Naive thymus-derived CD4-positive, alpha-beta T cell (primary cell): Measurements from ENCODE around the gene TNS3. TPM values are rescaled to one million over a fixed set of nuclear protein-coding genes. Genes with fewer than 3 reads are reported as not detected.

Experiments used
- ATAC-seq: fragments of 150-1000 bp; cut with Tn5 transposase; 2 replicates; pipeline ENCODE4 v1.10.0; 2021; ENCODE audit warnings: mild to moderate bottlenecking, moderate library complexity
- CTCF ChIA-PET: fragments of 350-600 bp; sonication (Branson Sonifier 250); formaldehyde crosslinking; loops from one replicate; lab custom pipeline; 2021; ENCODE audit warnings: antibody characterized with exemption; lab: Charles Lee
- POLR2A ChIA-PET: fragments of 350-600 bp; sonication (Branson Sonifier 250); formaldehyde crosslinking; loops from one replicate; lab custom pipeline; 2021; ENCODE audit warnings: antibody characterized with exemption, inconsistent platforms; lab: Charles Lee
- DNase-seq, 9 donors: peaks; one replicate each; pipeline versions ENCODE4 v3.0.0 to v3.0.0-alpha.2; 2020 to 2022; ENCODE audit warnings: mixed read lengths in 1 of 9
- H3K27ac ChIP-seq: one replicate; pipeline ENCODE4 v1.7.0; 2013; ENCODE audit warnings: mild to moderate bottlenecking, low read depth, low read length, moderate library complexity
- H3K27me3 ChIP-seq, 2 donors: one replicate each; pipeline ENCODE4 v1.7.0; 2013; ENCODE audit warnings: low read length in 2 of 2, mild to moderate bottlenecking in 2 of 2, moderate library complexity in 2 of 2; ENCODE audit not compliant: control insufficient read depth in 2 of 2, insufficient read depth in 2 of 2
- H3K36me3 ChIP-seq, 3 experiments: 1 replicate in 2 of 3; 2 replicates in 1 of 3; pipeline ENCODE4 v1.7.0; 2013; ENCODE audit warnings: low read length in 3 of 3, mild to moderate bottlenecking in 3 of 3, moderate library complexity in 1 of 3; ENCODE audit not compliant: insufficient read depth in 3 of 3, control insufficient read depth in 2 of 3
- H3K4me1 ChIP-seq, 2 donors: one replicate each; pipeline ENCODE4 v1.7.0; 2013; ENCODE audit warnings: low read length in 2 of 2, mild to moderate bottlenecking in 2 of 2, moderate library complexity in 1 of 2; ENCODE audit not compliant: control insufficient read depth in 2 of 2, insufficient read depth in 2 of 2
- H3K4me3 ChIP-seq: 2 replicates; pipeline ENCODE4 v1.7.0; 2013; ENCODE audit warnings: mild to moderate bottlenecking, low read length
- H3K9me3 ChIP-seq, 3 experiments: 1 replicate in 2 of 3; 2 replicates in 1 of 3; pipeline ENCODE4 v1.7.0; 2013; ENCODE audit warnings: low read length in 3 of 3; ENCODE audit not compliant: control insufficient read depth in 2 of 3
- H3K27ac Mint-ChIP-seq, 9 donors: one replicate each; pipeline ENCODE4 v1.8.0; 2020 to 2022; ENCODE audit warnings: mixed read lengths in 9 of 9, mild to moderate bottlenecking in 8 of 9, moderate library complexity in 5 of 9, inconsistent platforms in 2 of 9
- H3K27me3 Mint-ChIP-seq, 5 donors: one replicate each; pipeline ENCODE4 v1.8.0; 2021 to 2022; ENCODE audit warnings: mixed read lengths in 5 of 5, mild to moderate bottlenecking in 1 of 5
- H3K36me3 Mint-ChIP-seq, 5 donors: one replicate each; pipeline ENCODE4 v1.8.0; 2020 to 2022; ENCODE audit warnings: mixed read lengths in 5 of 5, mild to moderate bottlenecking in 3 of 5, inconsistent platforms in 1 of 5
- H3K4me1 Mint-ChIP-seq, 7 donors: one replicate each; pipeline ENCODE4 v1.8.0; 2020 to 2022; ENCODE audit warnings: mixed read lengths in 7 of 7, mild to moderate bottlenecking in 3 of 7, inconsistent platforms in 1 of 7
- H3K4me3 Mint-ChIP-seq, 10 donors: one replicate each; pipeline ENCODE4 v1.8.0; 2020 to 2022; ENCODE audit warnings: mild to moderate bottlenecking in 10 of 10, mixed read lengths in 10 of 10, moderate library complexity in 6 of 10, inconsistent platforms in 2 of 10
- H3K9me3 Mint-ChIP-seq, 11 donors: one replicate each; pipeline ENCODE4 v1.8.0; 2020 to 2022; ENCODE audit warnings: mixed read lengths in 11 of 11, mild to moderate bottlenecking in 4 of 11, inconsistent platforms in 1 of 11, moderate library complexity in 1 of 11
- intact Hi-C, 2 donors: fragments of 100-400 bp; cut with micrococcal nuclease; formaldehyde crosslinking; loops; one replicate each; pipeline ENCODE4 v1.15.1; 2023
- polyA plus RNA-seq, 2 donors: library from polyadenylated mRNA; unstranded; fragments of 300-500 nt; fragmentation: Illumina TruSeq; gene quantifications; one replicate each; pipeline ENCODE4 v1.2.3, GENCODE V29; 2021
- total RNA-seq, 6 experiments: library from RNA in 5 of 6; stranded (reverse) in 5 of 6; gene quantifications; 1 replicate in 5 of 6; 2 replicates in 1 of 6; pipeline ENCODE4 v1.2.3 and lab custom pipeline; 2021 to 2026

Gene TNS3
- total and polyA plus RNA-seq, 7 experiments from 2014 or later: 0.85 to 38.3 (median 2.6) TPM; not detected in 2

DNA sequence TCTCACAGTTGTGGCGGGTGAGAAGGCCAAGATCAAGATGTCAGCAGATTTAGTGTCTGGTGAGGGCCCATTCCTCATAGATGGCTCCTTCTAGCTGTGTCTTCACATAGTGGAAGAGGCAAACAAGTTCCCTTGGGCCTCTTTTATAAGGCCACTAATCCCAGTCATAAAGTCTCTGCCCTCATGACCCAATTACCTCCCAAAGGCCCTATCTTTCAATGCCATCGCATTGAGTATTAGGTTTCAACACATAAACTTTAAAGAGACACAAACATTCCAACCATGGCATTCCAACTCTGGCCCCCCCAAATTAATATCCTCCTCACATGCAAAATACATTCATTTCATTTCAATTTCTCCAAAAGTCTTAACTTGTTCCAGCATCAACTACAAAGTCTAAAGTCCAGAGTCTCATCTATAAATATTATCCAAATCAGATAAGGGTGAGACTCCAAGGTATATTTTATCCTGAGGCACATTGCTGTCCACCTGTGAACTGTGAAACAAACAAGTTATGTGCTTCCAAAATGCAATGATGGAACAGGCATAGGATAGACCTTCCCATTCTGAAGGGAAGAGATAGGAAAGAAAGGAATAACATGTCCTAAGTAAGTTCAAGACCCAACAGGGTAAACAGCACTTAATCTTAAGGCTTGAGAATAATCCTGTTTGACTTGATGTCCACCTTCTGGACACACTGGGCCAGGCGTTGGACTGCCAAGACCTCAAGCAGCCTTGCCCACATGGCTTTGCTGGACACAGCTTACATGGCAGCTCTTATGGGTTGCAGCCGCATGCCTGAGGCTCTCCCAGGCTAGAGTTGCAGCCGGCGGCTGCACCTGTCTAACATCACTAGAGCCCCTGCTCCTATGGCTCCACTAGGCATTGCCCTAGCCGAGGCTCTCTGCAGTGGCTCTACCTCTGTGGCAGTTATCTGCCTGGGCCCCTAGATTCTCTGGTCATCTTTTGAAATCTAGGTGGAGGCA, 312.8 kb downstream of the TNS3 start:
- Histone ChIP-seq H3K27me3 (no peaks in the 10 kb centered on the region), H3K36me3 (no peaks in the 10 kb centered on the region), H3K4me1 (no peaks in the 10 kb centered on the region), H3K9me3 (no peaks in the 10 kb centered on the region), H3K4me3 (no peak overlapping the region), H3K27ac (no peak overlapping the region)
- no peaks in the 10 kb centered on the region for H3K4me1 Mint-ChIP-seq
- POLR2A ChIA-PET: no interaction called here
- no peak overlapping the region for H3K4me3 Mint-ChIP-seq
- DNase-seq (no peak), ATAC-seq (no peak)
- intact Hi-C loops: no loop called here
- H3K27me3 Mint-ChIP-seq: no peaks in the 10 kb centered on the region
- CTCF ChIA-PET: no interaction called here
- peaks cover 0 to 8% (median 0%) of the 10 kb centered on the region in 11 donors for H3K9me3 Mint-ChIP-seq
- no peaks in the 10 kb centered on the region for H3K36me3 Mint-ChIP-seq
- no peak overlapping the region for H3K27ac Mint-ChIP-seq

DNA sequence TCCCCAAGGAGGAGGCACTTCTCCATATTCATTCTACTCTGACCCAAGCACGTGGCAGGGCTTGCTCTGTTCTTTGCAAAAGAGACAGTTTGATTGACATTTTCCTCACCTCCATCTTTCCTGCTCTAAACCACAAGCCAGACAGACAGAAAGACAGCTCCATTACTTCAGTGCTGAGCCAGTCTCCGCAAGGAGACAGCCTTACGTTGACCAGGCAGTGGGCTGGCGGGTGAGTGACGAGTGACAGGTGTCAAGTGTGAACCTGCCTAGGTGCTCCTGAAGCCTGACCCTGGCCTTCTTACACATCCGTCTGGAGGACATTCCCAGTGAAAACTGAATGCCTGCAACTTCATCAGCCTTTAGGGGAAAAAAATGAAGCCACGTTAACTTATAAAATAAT, 314.6 kb downstream of the TNS3 start:
- ATAC-seq (no peak), DNase-seq (no peak)
- CTCF ChIA-PET: no interaction called here
- intact Hi-C loops: no loop called here
- Mint-ChIP-seq H3K36me3 (no peaks in the 10 kb centered on the region), H3K4me1 (no peaks in the 10 kb centered on the region), H3K27ac (no peak overlapping the region), H3K27me3 (no peaks in the 10 kb centered on the region), H3K4me3 (no peak overlapping the region), H3K9me3 (peaks cover 0 to 8% (median 0%) of the 10 kb centered on the region in 11 donors)
- Histone ChIP-seq H3K27me3 (no peaks in the 10 kb centered on the region), H3K27ac (no peak overlapping the region), H3K9me3 (no peaks in the 10 kb centered on the region), H3K36me3 (no peaks in the 10 kb centered on the region), H3K4me3 (no peak overlapping the region), H3K4me1 (no peaks in the 10 kb centered on the region)
- POLR2A ChIA-PET: no interaction called here

DNA sequence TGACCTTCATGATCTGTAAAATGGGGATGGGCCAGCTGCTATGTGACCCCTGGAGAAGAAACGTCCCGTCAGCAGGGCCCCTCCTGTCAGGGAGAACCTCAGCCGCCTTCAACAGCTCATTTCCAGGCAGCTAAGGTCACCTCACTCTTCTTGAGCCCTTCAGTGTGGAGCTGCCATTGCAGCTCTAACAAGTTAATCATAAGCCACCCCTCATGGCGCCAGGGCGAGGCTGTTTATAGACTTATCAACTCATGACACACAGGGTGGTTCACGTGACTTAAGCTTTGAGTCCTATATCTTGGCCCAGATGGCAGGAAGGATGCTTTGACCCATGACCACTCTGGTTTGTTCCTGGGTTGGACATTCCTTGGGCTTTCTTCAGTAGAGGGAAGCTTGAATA, 315.1 kb downstream of the TNS3 start:
- H3K27ac ChIP-seq: no peak overlapping the region
- no peaks in the 10 kb centered on the region for H3K36me3 ChIP-seq

DNA sequence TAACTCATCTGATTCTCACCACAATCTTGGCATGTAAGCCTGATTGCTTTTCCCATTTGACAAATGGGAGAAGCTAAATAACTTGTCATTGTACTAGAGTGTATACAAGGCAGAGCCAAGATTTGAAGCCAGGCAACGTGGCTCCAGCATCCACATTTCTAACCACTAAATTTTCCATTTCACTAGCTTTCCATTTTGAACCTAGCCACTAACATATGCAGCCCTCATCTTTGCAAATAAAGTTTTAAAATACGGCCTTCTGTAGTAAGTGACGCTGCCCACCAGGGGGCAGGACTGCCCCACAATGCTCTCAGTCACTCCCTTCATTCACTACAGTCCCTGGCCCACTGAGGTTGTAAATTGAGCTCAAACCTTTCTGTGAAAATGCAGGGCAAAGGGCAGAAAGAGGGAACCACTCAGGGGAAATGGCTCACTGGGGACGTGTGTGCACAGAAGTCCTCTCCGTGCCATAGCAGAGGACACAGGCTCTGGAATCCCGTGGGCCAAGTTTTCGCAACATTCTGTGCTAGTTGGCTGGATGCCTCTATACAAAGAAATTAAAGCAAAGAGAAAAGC, 315.7 kb downstream of the TNS3 start:
- ChIA-PET CTCF (interaction anchor here (0.6 to 0.9 kb wide), 2 partner anchors 8 to 1078 kb away, joined by 3 read pairs; no protein-coding TSS in a partner anchor), POLR2A (no interaction called here)
- ATAC-seq: peak; percentile 68

More for the DNA sequence above, 315.1 kb downstream of the TNS3 start:
- no peak overlapping the region for H3K27ac Mint-ChIP-seq
- Histone ChIP-seq H3K27me3 (no peaks in the 10 kb centered on the region), H3K9me3 (no peaks in the 10 kb centered on the region), H3K4me3 (no peak overlapping the region), H3K4me1 (no peaks in the 10 kb centered on the region)
- H3K9me3 Mint-ChIP-seq: peaks cover 0 to 5% (median 0%) of the 10 kb centered on the region in 11 donors
- POLR2A ChIA-PET: no interaction called here
- DNase-seq: no peak
- no peaks in the 10 kb centered on the region for H3K36me3 Mint-ChIP-seq
- CTCF ChIA-PET: interaction anchor here (0.6 kb wide), 1 partner anchor 1078 kb away, joined by 3 read pairs; no protein-coding TSS in a partner anchor
- H3K4me3 Mint-ChIP-seq: no peak overlapping the region
- intact Hi-C loops: no loop called here
- no peaks in the 10 kb centered on the region for H3K4me1 Mint-ChIP-seq
- no peak for ATAC-seq
- no peaks in the 10 kb centered on the region for H3K27me3 Mint-ChIP-seq

DNA sequence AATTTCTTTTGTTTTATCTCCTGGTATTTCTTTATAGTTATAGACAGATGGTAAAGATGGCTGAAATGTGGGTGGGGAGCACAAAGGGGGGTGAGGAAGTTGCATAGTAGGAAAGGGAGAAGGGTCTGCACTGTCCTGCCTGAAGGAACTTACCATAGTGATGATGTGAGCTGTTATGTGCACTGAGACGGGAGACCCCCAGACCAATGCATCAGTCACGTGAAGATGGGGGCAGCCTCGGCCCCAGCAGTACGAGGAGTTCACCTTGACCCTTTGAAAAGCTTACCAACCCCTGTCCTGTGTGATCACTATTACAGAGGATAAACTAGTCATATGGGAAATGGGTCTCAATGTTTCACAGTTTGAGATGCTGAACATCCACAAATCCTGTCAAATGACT, 316.3 kb downstream of the TNS3 start:
- Mint-ChIP-seq H3K4me3 (no peak overlapping the region), H3K36me3 (no peaks in the 10 kb centered on the region), H3K27me3 (no peaks in the 10 kb centered on the region), H3K27ac (no peak overlapping the region), H3K9me3 (peaks cover 0 to 4% (median 0%) of the 10 kb centered on the region in 11 donors), H3K4me1 (no peaks in the 10 kb centered on the region)
- H3K4me1 ChIP-seq: no peaks in the 10 kb centered on the region
- no peaks in the 10 kb centered on the region for H3K27me3 ChIP-seq
- intact Hi-C loops: no loop called here
- H3K36me3 ChIP-seq: no peaks in the 10 kb centered on the region
- ATAC-seq (no peak), DNase-seq (no peak)
- CTCF ChIA-PET: interaction anchor here (0.9 kb wide), 1 partner anchor 8 kb away, joined by 3 read pairs; no protein-coding TSS in a partner anchor
- H3K27ac ChIP-seq: no peak overlapping the region
- no peaks in the 10 kb centered on the region for H3K9me3 ChIP-seq
- POLR2A ChIA-PET: no interaction called here
- H3K4me3 ChIP-seq: no peak overlapping the region

More for the DNA sequence above, 315.7 kb downstream of the TNS3 start:
- DNase-seq: peak in 4 of 9 donors; percentile 4 to 46 (median 7)
- H3K27ac Mint-ChIP-seq: no peak overlapping the region
- H3K27me3 Mint-ChIP-seq: no peaks in the 10 kb centered on the region
- Histone ChIP-seq H3K4me1 (no peaks in the 10 kb centered on the region), H3K4me3 (no peak overlapping the region), H3K36me3 (no peaks in the 10 kb centered on the region), H3K27ac (no peak overlapping the region), H3K9me3 (no peaks in the 10 kb centered on the region), H3K27me3 (no peaks in the 10 kb centered on the region)
- intact Hi-C loops: no loop called here
- no peaks in the 10 kb centered on the region for H3K4me1 Mint-ChIP-seq
- peaks cover 0 to 4% (median 0%) of the 10 kb centered on the region in 11 donors for H3K9me3 Mint-ChIP-seq
- no peak overlapping the region for H3K4me3 Mint-ChIP-seq
- H3K36me3 Mint-ChIP-seq: no peaks in the 10 kb centered on the region

DNA sequence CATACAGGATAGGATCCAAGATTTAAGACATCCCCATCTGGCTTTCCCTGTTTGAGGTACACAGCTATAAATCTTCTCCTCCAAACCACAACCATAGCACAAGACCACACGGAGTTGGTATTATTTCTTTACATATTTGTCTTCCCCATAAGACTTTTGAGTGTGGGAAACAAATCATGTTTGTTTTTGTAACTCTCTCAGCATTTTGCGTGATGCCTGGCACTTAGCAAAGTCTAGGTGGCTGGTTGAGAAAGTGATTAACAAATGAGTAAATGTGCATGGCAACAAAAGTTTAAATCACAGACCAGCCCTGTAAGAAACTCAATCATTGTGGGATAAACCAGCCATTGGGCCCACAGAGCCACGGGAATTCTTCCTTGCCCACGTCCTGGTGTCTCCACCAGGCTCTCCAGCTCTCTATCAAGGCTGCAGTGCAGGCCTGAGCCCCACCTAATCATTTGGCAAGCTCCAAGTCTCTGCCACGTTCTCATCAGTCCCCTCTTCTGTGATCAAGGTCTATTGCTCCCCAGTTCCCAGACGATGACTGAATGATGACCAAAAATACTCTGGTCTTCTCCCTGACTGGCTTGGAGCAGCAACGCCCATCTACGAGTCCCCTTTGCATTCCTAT, 317.8 kb downstream of the TNS3 start:
- Mint-ChIP-seq H3K36me3 (no peaks in the 10 kb centered on the region), H3K27me3 (peaks cover 0 to 5% (median 0%) of the 10 kb centered on the region in 5 donors), H3K4me1 (no peaks in the 10 kb centered on the region), H3K4me3 (no peak overlapping the region), H3K27ac (no peak overlapping the region), H3K9me3 (peaks cover 0 to 4% (median 0%) of the 10 kb centered on the region in 11 donors)
- Histone ChIP-seq H3K4me3 (no peak overlapping the region), H3K36me3 (no peaks in the 10 kb centered on the region), H3K4me1 (no peaks in the 10 kb centered on the region), H3K9me3 (no peaks in the 10 kb centered on the region), H3K27me3 (peaks cover 0 to 3% of the 10 kb centered on the region in 2 donors), H3K27ac (no peak overlapping the region)
- POLR2A ChIA-PET: no interaction called here
- no peak for ATAC-seq
- CTCF ChIA-PET: no interaction called here
- DNase-seq: no peak
- intact Hi-C loops: no loop called here
